Upper lobe of left lung (tissue), 6 donors: ENCODE data around the gene DOK1. TPM values are rescaled to one million over a fixed set of nuclear protein-coding genes. Genes with fewer than 3 reads are reported as not detected.

Experiments
- ATAC-seq, 2 donors: fragments of 200-7000 bp; cut with Tn5 transposase; one replicate each; pipeline ENCODE4 v1.9.1; 2022; ENCODE audit warnings: mild to moderate bottlenecking in 2 of 2, moderate library complexity in 2 of 2; ENCODE audit not compliant: low FRiP score in 2 of 2
- DNase-seq, 2 donors: peaks; one replicate each; pipeline ENCODE4 v3.0.0-alpha.2; 2019 to 2020
- H3K27ac ChIP-seq, 4 donors: fragments of 200-600 bp; sonication (generic); one replicate each; pipeline ENCODE4 v1.5.1; 2016 to 2019
- H3K27me3 ChIP-seq, 4 donors: fragments of 200-600 bp; sonication (generic); one replicate each; pipeline ENCODE4 v1.5.1; 2017 to 2019
- H3K36me3 ChIP-seq, 4 donors: fragments of 200-600 bp; sonication (generic); one replicate each; pipeline ENCODE4 v1.5.1; 2016 to 2019
- H3K4me1 ChIP-seq, 4 donors: fragments of 200-600 bp; sonication (generic); one replicate each; pipeline ENCODE4 v1.5.1; 2018 to 2019
- H3K4me3 ChIP-seq, 4 donors: fragments of 200-600 bp; sonication (generic); one replicate each; pipeline ENCODE4 v1.5.1; 2017 to 2019; ENCODE audit warnings: mild to moderate bottlenecking in 2 of 4, moderate library complexity in 1 of 4
- H3K9me3 ChIP-seq, 4 donors: fragments of 200-600 bp; sonication (generic); one replicate each; pipeline ENCODE4 v1.5.1; 2018 to 2019
- EP300 ChIP-seq, 4 donors: sonication (generic); formaldehyde crosslinking; IDR thresholded peaks; one replicate each; pipeline ENCODE4 v1.5.1; 2017; ENCODE audit warnings: antibody characterized with exemption in 4 of 4, control low read depth in 2 of 4
- POLR2A ChIP-seq, 4 donors: fragments of 450-650 bp; IDR thresholded peaks; one replicate each; pipeline ENCODE4 v1.5.1; 2016 to 2017; ENCODE audit warnings: antibody characterized with exemption in 4 of 4, mild to moderate bottlenecking in 2 of 4
- POLR2AphosphoS5 ChIP-seq, 2 donors: sonication (generic); formaldehyde crosslinking; IDR thresholded peaks; one replicate each; pipeline ENCODE4 v1.5.1; 2017; ENCODE audit warnings: antibody characterized with exemption in 2 of 2
- whole genome bisulfite sequencing, 2 donors: methylation state at CpG; one replicate each; pipeline ENCODE4 v1.1.5; 2017 to 2018; 5-methylcytosine and 5-hydroxymethylcytosine counted together
- total RNA-seq, 6 donors: library from RNA; depleted of rRNA in 4 of 6; stranded (reverse); fragments of >200 nt in 4 of 6; gene quantifications; one replicate each; pipeline versions ENCODE4 v1.1.0 to v1.2.1, GENCODE V29; 2016 to 2021
- TF ChIP-seq, protein P1 (sequence below), 6 experiments: fragments of 450-650 bp in 4 of 6; fragments of 200-600 bp in 2 of 6; sonication (generic) in 2 of 6; IDR thresholded peaks; one replicate each; pipeline ENCODE4 v1.5.1; 2016 to 2019; ENCODE audit warnings: antibody characterized with exemption in 6 of 6
- donor health status: DM: no; HTN: no; CAD: no; lungs with moderate emphysema.
- donor health status: DM: no; HTN: yes; CAD: no; lungs with severe emphysema.

The DOK1 gene
- total RNA-seq, 6 donors from 2014 or later = 13.7 to 49.2 (median 38.0) TPM

DNA sequence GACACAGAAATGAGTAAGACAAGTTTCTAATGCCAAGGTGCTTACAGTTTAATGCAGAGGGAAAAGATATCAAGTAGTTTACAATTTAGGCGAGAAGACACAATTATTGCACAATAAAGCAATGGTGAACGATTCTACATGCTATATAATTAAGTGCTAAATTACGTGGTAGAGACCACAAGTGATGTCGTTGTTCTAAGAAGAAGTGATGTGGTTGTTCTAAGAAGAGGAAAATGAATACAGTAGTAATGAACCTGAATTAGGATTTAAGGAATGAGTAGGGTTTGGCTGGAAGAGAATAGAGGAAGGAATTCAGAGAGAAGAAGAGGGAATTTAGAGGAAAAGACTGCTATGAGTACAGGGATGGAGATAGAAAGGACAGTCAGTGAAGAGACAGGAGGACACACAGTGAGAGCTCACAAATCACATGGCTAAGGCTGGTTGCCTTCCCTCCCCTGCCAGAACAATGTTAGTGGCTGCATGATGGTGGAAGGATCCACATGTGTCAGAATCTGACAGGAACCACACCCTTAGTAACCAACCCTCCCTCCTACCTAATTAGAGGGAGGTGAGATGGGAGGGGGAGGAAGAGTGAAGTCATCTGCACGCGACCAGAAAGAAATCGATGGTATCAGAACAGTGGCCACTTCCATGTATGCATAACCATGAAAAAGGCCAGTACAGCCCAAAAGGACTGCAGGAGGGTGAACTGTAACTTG lies 48.9 kb downstream of the DOK1 start:
- Histone ChIP-seq H3K9me3 (no peaks in the 10 kb centered on the region), H3K4me3 (no peak overlapping the region), H3K36me3 (no peaks in the 10 kb centered on the region), H3K27me3 (no peaks in the 10 kb centered on the region), H3K4me1 (no peaks in the 10 kb centered on the region), H3K27ac (no peak overlapping the region)
- WGBS, 2 donors = 67 to 70% methylated on average over 7 of the region's 7 CpGs
- no peak for ATAC-seq
- TF ChIP-seq EP300 (IDR thresholded peaks at IDR 0.05) (no peak), POLR2A (IDR thresholded peaks at IDR 0.05) (no peak), POLR2AphosphoS5 (IDR thresholded peaks at IDR 0.05) (no peak)
- TF ChIP-seq, protein P1, sequence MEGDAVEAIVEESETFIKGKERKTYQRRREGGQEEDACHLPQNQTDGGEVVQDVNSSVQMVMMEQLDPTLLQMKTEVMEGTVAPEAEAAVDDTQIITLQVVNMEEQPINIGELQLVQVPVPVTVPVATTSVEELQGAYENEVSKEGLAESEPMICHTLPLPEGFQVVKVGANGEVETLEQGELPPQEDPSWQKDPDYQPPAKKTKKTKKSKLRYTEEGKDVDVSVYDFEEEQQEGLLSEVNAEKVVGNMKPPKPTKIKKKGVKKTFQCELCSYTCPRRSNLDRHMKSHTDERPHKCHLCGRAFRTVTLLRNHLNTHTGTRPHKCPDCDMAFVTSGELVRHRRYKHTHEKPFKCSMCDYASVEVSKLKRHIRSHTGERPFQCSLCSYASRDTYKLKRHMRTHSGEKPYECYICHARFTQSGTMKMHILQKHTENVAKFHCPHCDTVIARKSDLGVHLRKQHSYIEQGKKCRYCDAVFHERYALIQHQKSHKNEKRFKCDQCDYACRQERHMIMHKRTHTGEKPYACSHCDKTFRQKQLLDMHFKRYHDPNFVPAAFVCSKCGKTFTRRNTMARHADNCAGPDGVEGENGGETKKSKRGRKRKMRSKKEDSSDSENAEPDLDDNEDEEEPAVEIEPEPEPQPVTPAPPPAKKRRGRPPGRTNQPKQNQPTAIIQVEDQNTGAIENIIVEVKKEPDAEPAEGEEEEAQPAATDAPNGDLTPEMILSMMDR (IDR thresholded peaks at IDR 0.05) = no peak
- no peak for DNase-seq

DNA sequence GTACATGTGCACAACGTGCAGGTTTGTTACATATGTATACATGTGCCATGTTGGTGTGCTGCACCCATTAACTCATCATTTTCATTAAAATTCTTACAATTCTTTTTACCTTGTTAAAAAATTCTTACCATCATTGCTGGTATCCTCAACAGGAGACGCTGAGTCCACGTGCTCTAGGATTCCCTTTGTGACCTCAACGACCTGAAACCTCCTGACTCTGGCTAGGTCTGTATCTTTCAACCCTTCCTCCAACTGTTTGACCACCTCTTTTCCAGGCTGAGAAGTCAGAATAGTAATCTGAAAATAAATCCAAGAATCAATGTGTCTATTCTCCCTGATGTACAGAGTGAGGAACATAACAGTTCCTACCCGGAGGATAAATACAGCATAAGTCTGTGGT lies 52.4 kb downstream of the DOK1 start:
- H3K4me3 ChIP-seq = no peak overlapping the region
- H3K4me1 ChIP-seq = no peaks in the 10 kb centered on the region
- WGBS, 2 donors = 65 to 72% methylated on average over 5 of the region's 5 CpGs
- TF ChIP-seq EP300 (IDR thresholded peaks at IDR 0.05) (no peak), POLR2AphosphoS5 (IDR thresholded peaks at IDR 0.05) (no peak), POLR2A (IDR thresholded peaks at IDR 0.05) (no peak)
- no peak for ATAC-seq
- no peaks in the 10 kb centered on the region for H3K9me3 ChIP-seq
- no peaks in the 10 kb centered on the region for H3K27me3 ChIP-seq
- no peaks in the 10 kb centered on the region for H3K36me3 ChIP-seq
- no peak overlapping the region for H3K27ac ChIP-seq
- no peak for DNase-seq

Other genes with a start within 250 kb of the DOK1 start
- gene SLC4A5, start 211.3 kb upstream of the DOK1 start, total RNA-seq = 10 to 100 TPM in 3 of 6 donors, 1 to 10 TPM in 3; 3.2 to 47.1 (median 11.0) TPM
- gene DCTN1, start 174.4 kb upstream of the DOK1 start, total RNA-seq = 100 to 1,000 TPM; 106 to 260 (median 147) TPM
- 10 to 100 TPM in 2 of 6 donors, 1 to 10 TPM in 4; 2.6 to 12.3 (median 5.7) TPM for gene C2orf81, start 133.1 kb upstream of the DOK1 start, total RNA-seq
- gene WDR54, start 133.0 kb upstream of the DOK1 start, total RNA-seq = 10 to 100 TPM in 4 of 6 donors, 1 to 10 TPM in 2; 8.4 to 28.2 (median 13.3) TPM
- 10 to 100 TPM; 26.7 to 95.3 (median 34.0) TPM for gene RTKN, start 112.8 kb upstream of the DOK1 start, total RNA-seq
- 10 to 100 TPM; 12.6 to 85.9 (median 32.5) TPM for gene INO80B, start 99.6 kb upstream of the DOK1 start, total RNA-seq
- gene WBP1, start 96.3 kb upstream of the DOK1 start, total RNA-seq = 100 to 1,000 TPM in 1 of 6 donors, 10 to 100 TPM in 5; 34.7 to 109 (median 51.3) TPM
- 10 to 100 TPM; 57.8 to 80.8 (median 63.1) TPM for gene MOGS, start 89.3 kb upstream of the DOK1 start, total RNA-seq
- gene MRPL53, start 82.0 kb upstream of the DOK1 start, total RNA-seq = 10 to 100 TPM; 19.9 to 87.1 (median 30.1) TPM
- gene CCDC142, start 71.7 kb upstream of the DOK1 start, total RNA-seq = 10 to 100 TPM; 14.8 to 67.1 (median 19.8) TPM
- gene TTC31, start 71.6 kb upstream of the DOK1 start, total RNA-seq = 100 to 1,000 TPM in 1 of 6 donors, 10 to 100 TPM in 5; 18.2 to 127 (median 27.3) TPM
- 1 to 10 TPM; 1.3 to 8.4 (median 2.4) TPM for gene LBX2, start 55.1 kb upstream of the DOK1 start, total RNA-seq
- gene PCGF1, start 47.0 kb upstream of the DOK1 start, total RNA-seq = 10 to 100 TPM; 15.4 to 43.2 (median 34.6) TPM
- 1 to 10 TPM in 1 of 6 donors, under 1 TPM in 1, not detected in 4; 0.26 to 2.6 TPM for gene TLX2, start 40.3 kb upstream of the DOK1 start, total RNA-seq
- gene DQX1, start 28.5 kb upstream of the DOK1 start, total RNA-seq = under 1 TPM in 3 of 6 donors, not detected in 3; 0.26 to 0.37 (median 0.33) TPM
- gene AUP1, start 25.0 kb upstream of the DOK1 start, total RNA-seq = 100 to 1,000 TPM in 4 of 6 donors, 10 to 100 TPM in 2; 93.4 to 337 (median 125) TPM
- 10 to 100 TPM; 11.8 to 36.9 (median 27.2) TPM for gene HTRA2, start 24.8 kb upstream of the DOK1 start, total RNA-seq
- gene LOXL3, start 778 bp upstream of the DOK1 start, total RNA-seq = 10 to 100 TPM in 3 of 6 donors, 1 to 10 TPM in 3; 3.6 to 28.3 (median 10.3) TPM
- gene M1AP, start 93.6 kb downstream of the DOK1 start, total RNA-seq = 1 to 10 TPM in 3 of 6 donors, under 1 TPM in 1, not detected in 2; 0.91 to 6.3 (median 2.2) TPM
- 10 to 100 TPM in 3 of 6 donors, 1 to 10 TPM in 3; 6.3 to 15.3 (median 10.1) TPM for gene SEMA4F, start 99.5 kb downstream of the DOK1 start, total RNA-seq